HCT116 (cell line): Measurements from ENCODE around the gene SLC23A1. TPM values are rescaled to one million over a fixed set of nuclear protein-coding genes. Genes with fewer than 3 reads are reported as not detected.

Experiments
- ATAC-seq: fragments of 200-7000 bp; cut with Tn5 transposase; 2 replicates; pipeline ENCODE4 v1.9.1; 2020; ENCODE audit warnings: mild to moderate bottlenecking, moderate library complexity
- BruUV-seq: library from RNA; stranded (reverse); fragments of 400-500 nt; replicated peaks from 2 replicates; lab custom pipeline; 2021; lab: Mats Ljungman, UMichigan
- CTCF ChIA-PET: fragments of 300-600 bp; sonication (Branson Sonifier 250); formaldehyde crosslinking; loops from one replicate; lab custom pipeline; 2021; ENCODE audit warnings: antibody characterized with exemption; lab: Charles Lee
- POLR2A ChIA-PET: fragments of 300-600, 350-600 bp; sonication (Branson Sonifier 250); formaldehyde crosslinking; loops from one replicate; lab custom pipeline; 2021; ENCODE audit warnings: antibody characterized with exemption; lab: Charles Lee
- RAD21 ChIA-PET, 2 experiments: fragments of 300-600 bp; sonication (Branson Sonifier 250); formaldehyde crosslinking; loops; one replicate each; lab custom pipeline; 2023; ENCODE audit warnings: low total read pairs in 2 of 2; ENCODE audit not compliant: uncharacterized antibody in 2 of 2, unreplicated experiment in 2 of 2, low non-redundant PET in 1 of 2; lab: Charles Lee
- DNase-seq: peaks from one replicate; pipeline ENCODE4 v3.0.0-alpha.2; 2010; ENCODE audit warnings: low read depth, low spot score
- H2AFZ ChIP-seq: fragments of 200-600 bp; shearing (Covaris generic), sonication (generic); 2 replicates; pipeline ENCODE4 v1.6.1; 2017; ENCODE audit warnings: low read depth, mixed run types, mixed read lengths, antibody characterized with exemption, low read length; ENCODE audit not compliant: poor library complexity, severe bottlenecking
- H3K27ac ChIP-seq: 2 replicates; pipeline ENCODE4 v1.5.1; 2012; ENCODE audit warnings: low read depth, low read length
- H3K27me3 ChIP-seq: fragments of 200-600 bp; sonication (generic); 2 replicates; pipeline ENCODE4 v1.6.1; 2016; ENCODE audit warnings: mixed run types, low read length, mixed read lengths; ENCODE audit not compliant: insufficient read depth
- H3K36me3 ChIP-seq, 2 experiments: fragments of 200-500 bp in 1 of 2; fragments of 200-600 bp in 1 of 2; sonication (Bioruptor generic) in 1 of 2; sonication (generic) in 1 of 2; 2 replicates each; pipeline versions ENCODE4 v1.5.1 to v1.6.1; 2014 to 2016; ENCODE audit warnings: low read length in 2 of 2, inconsistent platforms in 1 of 2, mixed read lengths in 1 of 2, mixed run types in 1 of 2; ENCODE audit not compliant: insufficient read depth in 2 of 2, control insufficient read depth in 1 of 2
- H3K4me1 ChIP-seq, 2 experiments: fragments of 200-600 bp in 1 of 2; sonication (generic) in 1 of 2; 2 replicates each; pipeline versions ENCODE4 v1.5.1 to v1.6.1; 2012 to 2017; ENCODE audit warnings: low read length in 2 of 2, inconsistent platforms in 1 of 2, mild to moderate bottlenecking in 1 of 2, mixed read lengths in 1 of 2, mixed run types in 1 of 2, moderate library complexity in 1 of 2; ENCODE audit not compliant: insufficient read depth in 2 of 2, control insufficient read depth in 1 of 2
- H3K4me2 ChIP-seq: fragments of 200-600 bp; sonication (generic); 2 replicates; pipeline ENCODE4 v1.6.1; 2017; ENCODE audit warnings: mixed run types, low read length, mixed read lengths
- H3K4me3 ChIP-seq, 2 experiments: fragments of 200-600 bp in 1 of 2; sonication (generic) in 1 of 2; replicated peaks in 1 of 2; 2 replicates each; pipeline ENCODE4 v1.5.1; 2011 to 2016; ENCODE audit warnings: low read length in 2 of 2, control low read depth in 1 of 2, low read depth in 1 of 2, mild to moderate bottlenecking in 1 of 2, mixed read lengths in 1 of 2, mixed run types in 1 of 2
- H3K79me2 ChIP-seq: fragments of 200-600 bp; sonication (generic); 2 replicates; pipeline ENCODE4 v1.6.1; 2017; ENCODE audit warnings: mild to moderate bottlenecking, mixed run types, low read length, moderate library complexity, mixed read lengths; ENCODE audit not compliant: insufficient read depth
- H3K9ac ChIP-seq: fragments of 200-600 bp; sonication (generic); 2 replicates; pipeline ENCODE4 v1.6.1; 2016; ENCODE audit warnings: low read length, mixed read lengths
- H3K9me2 ChIP-seq: fragments of 200-600 bp; sonication (generic), shearing (Covaris generic); 2 replicates; pipeline ENCODE4 v1.6.1; 2017; ENCODE audit warnings: mixed run types, mild to moderate bottlenecking, moderate library complexity; ENCODE audit not compliant: insufficient read depth
- H3K9me3 ChIP-seq, 2 experiments: fragments of 200-500 bp in 1 of 2; fragments of 200-600 bp in 1 of 2; sonication (Bioruptor generic) in 1 of 2; sonication (generic) in 1 of 2; 2 replicates each; pipeline ENCODE4 v1.6.1; 2014 to 2017; ENCODE audit warnings: low read length in 2 of 2, mixed read lengths in 2 of 2, inconsistent platforms in 1 of 2, low read depth in 1 of 2, mild to moderate bottlenecking in 1 of 2, mixed run types in 1 of 2, moderate library complexity in 1 of 2; ENCODE audit not compliant: control insufficient read depth in 1 of 2, insufficient read depth in 1 of 2
- H4K20me1 ChIP-seq: fragments of 200-600 bp; sonication (generic), shearing (Covaris generic); 2 replicates; pipeline ENCODE4 v1.6.1; 2017; ENCODE audit warnings: mixed run types, mild to moderate bottlenecking, moderate library complexity; ENCODE audit not compliant: insufficient read depth
- JUND ChIP-seq: IDR thresholded peaks from 2 replicates; pipeline ENCODE4 v1.6.1; 2012
- POLR2A ChIP-seq: IDR thresholded peaks from 2 replicates; pipeline ENCODE4 v1.7.0; 2011; ENCODE audit warnings: borderline replicate concordance; ENCODE audit not compliant: insufficient read depth, insufficient read length; ENCODE audit errors: extremely low read depth
- TCF7L2 ChIP-seq: IDR thresholded peaks from 2 replicates; pipeline ENCODE4 v1.7.0; 2011; ENCODE audit warnings: borderline replicate concordance, inconsistent platforms; ENCODE audit not compliant: insufficient read depth, insufficient read length; ENCODE audit errors: extremely low read depth
- intact Hi-C: fragments of 100-400 bp; cut with micrococcal nuclease; formaldehyde crosslinking; loops from 2 replicates; pipeline ENCODE4 v1.10.0; 2022
- total RNA-seq: library from RNA; stranded (reverse); gene quantifications from one replicate; pipeline ENCODE4 v1.2.1, GENCODE V29; 2021; ENCODE audit not compliant: unreplicated experiment
- TF ChIP-seq, protein P1 (sequence below): IDR thresholded peaks from 2 replicates; pipeline ENCODE4 v1.6.1; 2012; ENCODE audit warnings: low read depth

SLC23A1 gene
- total RNA-seq, 1 experiment from 2014 or later = not detected

DNA sequence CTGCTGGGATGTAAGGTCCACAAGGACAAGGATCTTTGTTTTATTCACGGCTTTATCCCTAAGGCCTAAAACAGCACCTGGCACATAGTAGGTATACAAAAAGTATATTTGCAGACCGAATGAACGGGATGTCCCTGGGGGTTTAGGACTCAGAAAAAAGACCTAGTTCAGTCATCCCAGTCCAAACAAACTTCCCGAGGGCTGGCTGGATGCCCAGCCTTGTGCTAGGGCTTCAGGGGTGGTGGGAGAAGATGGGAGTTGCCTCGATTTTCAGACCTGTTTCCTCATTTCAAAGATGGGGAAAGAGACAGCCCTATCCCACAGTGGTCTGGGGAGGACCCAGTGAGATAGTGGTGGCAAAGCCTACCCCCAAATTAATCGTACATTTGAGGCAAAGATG, 14.8 kb upstream of the SLC23A1 start:
- intact Hi-C loops = no loop called here
- RAD21 ChIA-PET = no interaction called here
- no peak for TF ChIP-seq POLR2A
- TF ChIP-seq, protein P1, sequence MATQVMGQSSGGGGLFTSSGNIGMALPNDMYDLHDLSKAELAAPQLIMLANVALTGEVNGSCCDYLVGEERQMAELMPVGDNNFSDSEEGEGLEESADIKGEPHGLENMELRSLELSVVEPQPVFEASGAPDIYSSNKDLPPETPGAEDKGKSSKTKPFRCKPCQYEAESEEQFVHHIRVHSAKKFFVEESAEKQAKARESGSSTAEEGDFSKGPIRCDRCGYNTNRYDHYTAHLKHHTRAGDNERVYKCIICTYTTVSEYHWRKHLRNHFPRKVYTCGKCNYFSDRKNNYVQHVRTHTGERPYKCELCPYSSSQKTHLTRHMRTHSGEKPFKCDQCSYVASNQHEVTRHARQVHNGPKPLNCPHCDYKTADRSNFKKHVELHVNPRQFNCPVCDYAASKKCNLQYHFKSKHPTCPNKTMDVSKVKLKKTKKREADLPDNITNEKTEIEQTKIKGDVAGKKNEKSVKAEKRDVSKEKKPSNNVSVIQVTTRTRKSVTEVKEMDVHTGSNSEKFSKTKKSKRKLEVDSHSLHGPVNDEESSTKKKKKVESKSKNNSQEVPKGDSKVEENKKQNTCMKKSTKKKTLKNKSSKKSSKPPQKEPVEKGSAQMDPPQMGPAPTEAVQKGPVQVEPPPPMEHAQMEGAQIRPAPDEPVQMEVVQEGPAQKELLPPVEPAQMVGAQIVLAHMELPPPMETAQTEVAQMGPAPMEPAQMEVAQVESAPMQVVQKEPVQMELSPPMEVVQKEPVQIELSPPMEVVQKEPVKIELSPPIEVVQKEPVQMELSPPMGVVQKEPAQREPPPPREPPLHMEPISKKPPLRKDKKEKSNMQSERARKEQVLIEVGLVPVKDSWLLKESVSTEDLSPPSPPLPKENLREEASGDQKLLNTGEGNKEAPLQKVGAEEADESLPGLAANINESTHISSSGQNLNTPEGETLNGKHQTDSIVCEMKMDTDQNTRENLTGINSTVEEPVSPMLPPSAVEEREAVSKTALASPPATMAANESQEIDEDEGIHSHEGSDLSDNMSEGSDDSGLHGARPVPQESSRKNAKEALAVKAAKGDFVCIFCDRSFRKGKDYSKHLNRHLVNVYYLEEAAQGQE = no peak
- TF ChIP-seq TCF7L2 = no peak
- H3K4me1 ChIP-seq = peaks cover 6 to 31% of the 10 kb centered on the region in 2 experiments; a peak in 3 of 4 replicates
- BruUV-seq = no TSS peak
- no peaks in the 10 kb centered on the region for H4K20me1 ChIP-seq
- no peak overlapping the region for H3K9ac ChIP-seq
- H3K4me2 ChIP-seq = no peak overlapping the region
- no peaks in the 10 kb centered on the region for H3K9me2 ChIP-seq
- H3K36me3 ChIP-seq = no peaks in the 10 kb centered on the region
- DNase-seq (no peak), ATAC-seq (no peak)
- CTCF ChIA-PET = no interaction called here
- H3K9me3 ChIP-seq = no peaks in the 10 kb centered on the region
- H3K27ac ChIP-seq = no peak overlapping the region
- H3K79me2 ChIP-seq = peaks cover 8% of the 10 kb centered on the region; the same call in 1 of the 2 replicates
- no peak overlapping the region for H3K4me3 ChIP-seq
- H3K27me3 ChIP-seq = no peaks in the 10 kb centered on the region
- POLR2A ChIA-PET = no interaction called here
- H2AFZ ChIP-seq = no peak overlapping the region

DNA sequence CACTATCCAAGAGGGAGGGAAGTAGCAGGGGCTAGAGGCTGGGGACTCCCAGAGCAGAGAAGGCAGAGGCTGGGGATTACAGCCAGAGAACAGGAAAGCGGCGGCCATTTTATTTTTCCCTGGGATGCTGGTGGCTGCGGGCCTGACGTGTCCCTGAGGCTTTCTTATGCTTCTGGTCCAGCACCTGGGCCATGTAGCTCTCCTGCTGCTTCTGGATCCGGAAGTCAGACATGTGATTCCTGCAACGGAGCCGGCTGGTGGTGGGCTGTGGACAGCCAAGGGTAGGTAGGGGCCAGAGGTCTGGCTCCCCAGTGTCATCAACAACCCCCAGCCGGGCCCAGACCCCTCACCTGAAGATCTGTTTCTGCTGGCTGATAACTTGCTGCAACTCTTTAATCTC, 13.6 kb upstream of the SLC23A1 start:
- Histone ChIP-seq H3K9me2 (no peaks in the 10 kb centered on the region), H3K9ac (no peak overlapping the region), H3K79me2 (peaks cover 8% of the 10 kb centered on the region; the same call in 1 of the 2 replicates), H4K20me1 (no peaks in the 10 kb centered on the region), H3K4me2 (no peak overlapping the region), H3K27me3 (no peaks in the 10 kb centered on the region), H3K4me1 (peaks cover 6 to 35% of the 10 kb centered on the region in 2 experiments; a peak in 3 of 4 replicates), H3K27ac (no peak overlapping the region), H3K9me3 (no peaks in the 10 kb centered on the region), H3K36me3 (no peaks in the 10 kb centered on the region), H3K4me3 (no peak overlapping the region), H2AFZ (no peak overlapping the region)
- ATAC-seq (no peak), DNase-seq (no peak)
- intact Hi-C loops = no loop called here
- POLR2A ChIA-PET = no interaction called here
- TF ChIP-seq JUND = no peak
- no TSS peak for BruUV-seq
- RAD21 ChIA-PET = no interaction called here
- CTCF ChIA-PET = no interaction called here
